ENCODE results near the gene NES.

The NES gene

DNA sequence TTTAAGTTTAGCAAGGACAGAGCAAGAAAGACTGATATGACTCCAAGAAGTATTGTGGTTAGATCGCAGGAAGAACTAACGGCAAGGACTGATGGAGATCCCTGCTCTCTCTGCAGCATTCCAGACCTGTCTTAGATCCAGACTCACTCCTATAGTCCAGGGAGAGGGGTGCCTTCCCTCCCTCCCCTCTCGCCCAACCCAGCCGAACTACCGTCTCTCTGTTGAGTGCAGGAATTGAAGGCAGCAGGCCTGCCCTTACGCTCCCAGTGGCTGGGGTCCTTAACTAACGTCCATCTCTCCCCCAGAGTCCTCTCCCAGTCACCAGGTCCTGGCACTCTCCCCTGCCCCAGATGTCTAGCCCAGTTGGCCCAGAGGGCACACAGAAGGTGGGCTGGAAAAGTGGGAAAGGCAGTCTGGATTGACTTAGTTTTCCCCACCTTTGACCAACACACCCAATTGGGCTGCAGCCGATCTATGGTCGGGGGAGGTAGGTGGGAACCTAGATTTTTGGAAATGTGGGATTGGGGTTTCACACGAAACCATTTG, 27.0 kb upstream of the NES start:
- TF ChIP-seq CREB1 (IDR thresholded peaks at IDR 0.05; ENCODE audit: low read depth) = no peak
- no peak for TF ChIP-seq TCF12 (IDR thresholded peaks at IDR 0.05; ENCODE audit: low read depth)
- no peak for TF ChIP-seq TEAD4 (IDR thresholded peaks at IDR 0.05)
- no peak for TF ChIP-seq CEBPB (IDR thresholded peaks at IDR 0.05)
- no peak for TF ChIP-seq NFIC (IDR thresholded peaks at IDR 0.05)
- TF ChIP-seq EGR1 (IDR thresholded peaks at IDR 0.05) = no peak
- no peak for TF ChIP-seq RAD21 (IDR thresholded peaks at IDR 0.05; ENCODE audit: low read depth)
- no peak for TF ChIP-seq FOXM1 (IDR thresholded peaks at IDR 0.05; ENCODE audit: borderline replicate concordance, low read depth)
- no peak for TF ChIP-seq ZBTB7A (IDR thresholded peaks at IDR 0.05; ENCODE audit: low read depth)
- TF ChIP-seq YY1 (IDR thresholded peaks at IDR 0.05; ENCODE audit: low read depth) = no peak
- no peak for TF ChIP-seq TAF1 (IDR thresholded peaks at IDR 0.05; ENCODE audit: low read depth)
- no peak for TF ChIP-seq EP300 (IDR thresholded peaks at IDR 0.05; ENCODE audit: borderline replicate concordance)
- TF ChIP-seq, protein P1, sequence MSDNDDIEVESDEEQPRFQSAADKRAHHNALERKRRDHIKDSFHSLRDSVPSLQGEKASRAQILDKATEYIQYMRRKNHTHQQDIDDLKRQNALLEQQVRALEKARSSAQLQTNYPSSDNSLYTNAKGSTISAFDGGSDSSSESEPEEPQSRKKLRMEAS (IDR thresholded peaks at IDR 0.05) = no peak
- TF ChIP-seq, protein P2, sequence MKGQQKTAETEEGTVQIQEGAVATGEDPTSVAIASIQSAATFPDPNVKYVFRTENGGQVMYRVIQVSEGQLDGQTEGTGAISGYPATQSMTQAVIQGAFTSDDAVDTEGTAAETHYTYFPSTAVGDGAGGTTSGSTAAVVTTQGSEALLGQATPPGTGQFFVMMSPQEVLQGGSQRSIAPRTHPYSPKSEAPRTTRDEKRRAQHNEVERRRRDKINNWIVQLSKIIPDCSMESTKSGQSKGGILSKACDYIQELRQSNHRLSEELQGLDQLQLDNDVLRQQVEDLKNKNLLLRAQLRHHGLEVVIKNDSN (IDR thresholded peaks at IDR 0.05) = no peak
- TF ChIP-seq, protein P3, sequence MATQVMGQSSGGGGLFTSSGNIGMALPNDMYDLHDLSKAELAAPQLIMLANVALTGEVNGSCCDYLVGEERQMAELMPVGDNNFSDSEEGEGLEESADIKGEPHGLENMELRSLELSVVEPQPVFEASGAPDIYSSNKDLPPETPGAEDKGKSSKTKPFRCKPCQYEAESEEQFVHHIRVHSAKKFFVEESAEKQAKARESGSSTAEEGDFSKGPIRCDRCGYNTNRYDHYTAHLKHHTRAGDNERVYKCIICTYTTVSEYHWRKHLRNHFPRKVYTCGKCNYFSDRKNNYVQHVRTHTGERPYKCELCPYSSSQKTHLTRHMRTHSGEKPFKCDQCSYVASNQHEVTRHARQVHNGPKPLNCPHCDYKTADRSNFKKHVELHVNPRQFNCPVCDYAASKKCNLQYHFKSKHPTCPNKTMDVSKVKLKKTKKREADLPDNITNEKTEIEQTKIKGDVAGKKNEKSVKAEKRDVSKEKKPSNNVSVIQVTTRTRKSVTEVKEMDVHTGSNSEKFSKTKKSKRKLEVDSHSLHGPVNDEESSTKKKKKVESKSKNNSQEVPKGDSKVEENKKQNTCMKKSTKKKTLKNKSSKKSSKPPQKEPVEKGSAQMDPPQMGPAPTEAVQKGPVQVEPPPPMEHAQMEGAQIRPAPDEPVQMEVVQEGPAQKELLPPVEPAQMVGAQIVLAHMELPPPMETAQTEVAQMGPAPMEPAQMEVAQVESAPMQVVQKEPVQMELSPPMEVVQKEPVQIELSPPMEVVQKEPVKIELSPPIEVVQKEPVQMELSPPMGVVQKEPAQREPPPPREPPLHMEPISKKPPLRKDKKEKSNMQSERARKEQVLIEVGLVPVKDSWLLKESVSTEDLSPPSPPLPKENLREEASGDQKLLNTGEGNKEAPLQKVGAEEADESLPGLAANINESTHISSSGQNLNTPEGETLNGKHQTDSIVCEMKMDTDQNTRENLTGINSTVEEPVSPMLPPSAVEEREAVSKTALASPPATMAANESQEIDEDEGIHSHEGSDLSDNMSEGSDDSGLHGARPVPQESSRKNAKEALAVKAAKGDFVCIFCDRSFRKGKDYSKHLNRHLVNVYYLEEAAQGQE (IDR thresholded peaks at IDR 0.05; ENCODE audit: low read depth) = no peak

DNA sequence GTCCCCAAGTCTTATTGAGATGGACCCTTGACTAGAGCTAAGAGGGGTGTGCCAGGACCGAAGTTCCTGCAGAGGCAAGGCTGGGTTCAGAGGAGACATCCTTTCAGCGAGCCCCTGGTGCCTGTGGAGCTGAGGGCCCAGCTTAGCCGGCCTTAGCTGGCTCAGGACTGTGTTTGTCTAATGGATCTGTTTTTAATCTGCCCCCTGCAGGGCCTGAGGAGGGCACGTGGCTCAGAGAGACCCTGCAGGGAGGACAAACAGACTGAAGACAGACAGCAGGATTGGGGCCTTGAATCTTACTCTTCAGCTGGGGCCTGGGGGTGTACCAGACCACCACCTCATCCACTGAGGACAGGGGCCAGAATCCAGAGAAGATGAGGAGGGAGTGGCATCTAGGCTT, 26.5 kb upstream of the NES start:
- TF ChIP-seq CREB1 (IDR thresholded peaks at IDR 0.05; ENCODE audit: low read depth) = no peak
- TF ChIP-seq RAD21 (IDR thresholded peaks at IDR 0.05; ENCODE audit: low read depth) = no peak
- TF ChIP-seq TAF1 (IDR thresholded peaks at IDR 0.05; ENCODE audit: low read depth) = no peak
- no peak for TF ChIP-seq TEAD4 (IDR thresholded peaks at IDR 0.05)
- TF ChIP-seq, protein P1 (IDR thresholded peaks at IDR 0.05) = no peak
- TF ChIP-seq, protein P2 (IDR thresholded peaks at IDR 0.05) = no peak
- TF ChIP-seq CEBPB (IDR thresholded peaks at IDR 0.05) = no peak
- no peak for TF ChIP-seq ZBTB7A (IDR thresholded peaks at IDR 0.05; ENCODE audit: low read depth)
- no peak for TF ChIP-seq YY1 (IDR thresholded peaks at IDR 0.05; ENCODE audit: low read depth)
- TF ChIP-seq, protein P3 (IDR thresholded peaks at IDR 0.05; ENCODE audit: low read depth) = no peak

DNA sequence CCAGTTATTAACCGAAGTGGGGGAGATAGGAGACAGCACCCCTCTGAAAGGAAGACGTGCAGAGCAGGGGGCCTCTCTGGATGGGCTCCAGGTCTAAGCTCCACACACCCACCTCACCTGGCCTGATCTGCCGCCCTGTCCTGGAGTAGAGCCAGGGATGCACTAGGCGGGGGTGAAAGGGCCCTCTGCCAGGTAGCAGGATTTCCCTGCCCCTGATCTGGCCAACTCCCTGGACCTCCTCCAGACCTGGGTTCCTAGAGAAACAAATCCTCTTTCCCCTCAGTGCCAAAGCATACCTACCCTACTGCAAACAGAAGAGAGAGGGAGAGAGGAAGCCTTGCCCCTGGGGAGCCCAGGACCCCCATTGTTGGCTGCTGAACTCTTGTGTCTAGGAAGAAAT, 26.1 kb upstream of the NES start:
- TF ChIP-seq FOXM1 (IDR thresholded peaks at IDR 0.05; ENCODE audit: borderline replicate concordance, low read depth) (no peak), TEAD4 (IDR thresholded peaks at IDR 0.05) (no peak), RAD21 (IDR thresholded peaks at IDR 0.05; ENCODE audit: low read depth) (no peak), YY1 (IDR thresholded peaks at IDR 0.05; ENCODE audit: low read depth) (no peak), NFIC (IDR thresholded peaks at IDR 0.05) (no peak), CEBPB (IDR thresholded peaks at IDR 0.05) (no peak), TAF1 (IDR thresholded peaks at IDR 0.05; ENCODE audit: low read depth) (no peak), CREB1 (IDR thresholded peaks at IDR 0.05; ENCODE audit: low read depth) (no peak), EGR1 (IDR thresholded peaks at IDR 0.05) (no peak), TCF12 (IDR thresholded peaks at IDR 0.05; ENCODE audit: low read depth) (no peak), EP300 (IDR thresholded peaks at IDR 0.05; ENCODE audit: borderline replicate concordance) (no peak), ZBTB7A (IDR thresholded peaks at IDR 0.05; ENCODE audit: low read depth) (no peak)
- TF ChIP-seq, protein P2 (IDR thresholded peaks at IDR 0.05) = no peak
- TF ChIP-seq, protein P3 (IDR thresholded peaks at IDR 0.05; ENCODE audit: low read depth) = no peak
- TF ChIP-seq, protein P1 (IDR thresholded peaks at IDR 0.05) = no peak

Measured in Ishikawa (cell line).